OCI-LY7 (cell line): ENCODE measurements around the gene TCTN3. TPM values are rescaled to one million over a fixed set of nuclear protein-coding genes. Genes with fewer than 3 reads are reported as not detected.
"Not testable (repeated sequence)": the region's sequence is repeated elsewhere in the genome, so short reads cannot be mapped to it uniquely, and the experiment has no call there.

Source experiments
- BruUV-seq: library from RNA; stranded (reverse); fragments of 400-500 nt; replicated peaks from 2 replicates; lab custom pipeline; 2021; lab: Mats Ljungman, UMichigan
- CTCF ChIA-PET: fragments of 300-600 bp; sonication (Branson Sonifier 250); formaldehyde crosslinking; loops from one replicate; lab custom pipeline; 2022; ENCODE audit warnings: antibody characterized with exemption; ENCODE audit not compliant: unreplicated experiment; lab: Charles Lee
- POLR2A ChIA-PET: fragments of 300-600 bp; sonication (Branson Sonifier 250); formaldehyde crosslinking; loops from one replicate; lab custom pipeline; 2022; ENCODE audit warnings: antibody characterized with exemption; lab: Charles Lee
- DNase-seq: peaks from one replicate; pipeline ENCODE4 v3.0.0-alpha.2; 2015; ENCODE audit warnings: low spot score
- H2AFZ ChIP-seq: fragments of 200-600 bp; sonication (generic), shearing (Covaris generic); 2 replicates; pipeline ENCODE4 v1.6.1; 2014; ENCODE audit warnings: mild to moderate bottlenecking, antibody characterized with exemption, low read length, moderate library complexity
- H3K27ac ChIP-seq: fragments of 200-600 bp; sonication (generic); 2 replicates; pipeline ENCODE4 v1.5.1; 2014; ENCODE audit warnings: mixed run types, low read depth, mild to moderate bottlenecking, moderate library complexity, low read length, inconsistent platforms; ENCODE audit not compliant: poor library complexity, severe bottlenecking
- H3K36me3 ChIP-seq: fragments of 200-600 bp; sonication (generic); 2 replicates; pipeline ENCODE4 v1.6.1; 2014; ENCODE audit warnings: mild to moderate bottlenecking, antibody characterized with exemption, low read length, moderate library complexity, mixed read lengths; ENCODE audit not compliant: insufficient read depth
- H3K4me1 ChIP-seq: fragments of 200-600 bp; sonication (generic); 2 replicates; pipeline ENCODE4 v1.5.1; 2014; ENCODE audit warnings: mild to moderate bottlenecking, low read length; ENCODE audit not compliant: insufficient read depth, poor library complexity, severe bottlenecking
- H3K4me2 ChIP-seq: fragments of 200-600 bp; sonication (generic); 2 replicates; pipeline ENCODE4 v1.6.1; 2014; ENCODE audit warnings: mild to moderate bottlenecking, low read length
- H3K4me3 ChIP-seq: fragments of 200-600 bp; sonication (generic); 2 replicates; pipeline ENCODE4 v1.5.1; 2014; ENCODE audit warnings: mild to moderate bottlenecking, low read depth, low read length; ENCODE audit not compliant: poor library complexity, severe bottlenecking
- H3K79me2 ChIP-seq: fragments of 200-600 bp; sonication (generic); 2 replicates; pipeline ENCODE4 v1.6.1; 2016; ENCODE audit warnings: low read depth, mild to moderate bottlenecking, low read length, moderate library complexity, mixed read lengths; ENCODE audit not compliant: insufficient read depth
- H3K9me2 ChIP-seq: fragments of 200-600 bp; sonication (generic); 2 replicates; pipeline ENCODE4 v1.6.1; 2016; ENCODE audit warnings: mild to moderate bottlenecking, low read length, mixed read lengths; ENCODE audit not compliant: insufficient read depth
- H3K9me3 ChIP-seq: fragments of 200-600 bp; sonication (generic); 2 replicates; pipeline ENCODE4 v1.6.1; 2014; ENCODE audit warnings: mild to moderate bottlenecking, mixed run types, low read length, mixed read lengths
- H4K20me1 ChIP-seq: fragments of 200-600 bp; sonication (generic); 2 replicates; pipeline ENCODE4 v1.6.1; 2014; ENCODE audit warnings: mild to moderate bottlenecking, antibody characterized with exemption, low read length, moderate library complexity, mixed read lengths; ENCODE audit not compliant: insufficient read depth
- EZH2phosphoT487 ChIP-seq: fragments of 200-600 bp; sonication (generic); IDR thresholded peaks from 2 replicates; pipeline ENCODE4 v1.6.1; 2018; ENCODE audit warnings: low read depth, borderline replicate concordance, mild to moderate bottlenecking, mixed run types, antibody characterized with exemption, low read length, moderate library complexity, mixed read lengths
- intact Hi-C: fragments of 100-400 bp; cut with micrococcal nuclease; formaldehyde crosslinking; loops from one replicate; pipeline ENCODE4 v1.10.0; 2022; ENCODE audit not compliant: unreplicated experiment
- total RNA-seq, 2 experiments: library from RNA; depleted of rRNA in 1 of 2; stranded (reverse); fragments of >200 nt in 1 of 2; shearing (Covaris generic) in 1 of 2; gene quantifications; 2 replicates each; pipeline ENCODE4 v1.2.3, GENCODE V29; 2014 to 2022
- TF ChIP-seq, protein P1 (sequence below): fragments of 200-600 bp; sonication (generic); conservative IDR thresholded peaks from 2 replicates; pipeline ENCODE4 v1.5.1; 2014; ENCODE audit warnings: mild to moderate bottlenecking, antibody characterized with exemption, low read length, moderate library complexity, mixed read lengths

The TCTN3 gene
- total RNA-seq, 2 experiments from 2014 or later: 10.4 to 14.4 TPM

- POLR2A ChIA-PET: interaction anchor here (1.5 kb wide), 1 partner anchor 230 kb away, joined by 4 read pairs; no protein-coding TSS in a partner anchor
- Histone ChIP-seq H3K4me3 (no peak overlapping the region), H3K4me2 (no peak overlapping the region), H2AFZ (no peak overlapping the region), H3K4me1 (peaks cover 10% of the 10 kb centered on the region), H3K9me3 (no peaks in the 10 kb centered on the region), H3K79me2 (no peaks in the 10 kb centered on the region), H3K36me3 (peaks cover 92% of the 10 kb centered on the region), H4K20me1 (no peaks in the 10 kb centered on the region), H3K9me2 (no peaks in the 10 kb centered on the region), H3K27ac (no peak overlapping the region)
- CTCF ChIA-PET: no interaction called here
- DNase-seq: no peak
- no TSS peak for BruUV-seq
- intact Hi-C loops: no loop called here
- TF ChIP-seq, protein P1, sequence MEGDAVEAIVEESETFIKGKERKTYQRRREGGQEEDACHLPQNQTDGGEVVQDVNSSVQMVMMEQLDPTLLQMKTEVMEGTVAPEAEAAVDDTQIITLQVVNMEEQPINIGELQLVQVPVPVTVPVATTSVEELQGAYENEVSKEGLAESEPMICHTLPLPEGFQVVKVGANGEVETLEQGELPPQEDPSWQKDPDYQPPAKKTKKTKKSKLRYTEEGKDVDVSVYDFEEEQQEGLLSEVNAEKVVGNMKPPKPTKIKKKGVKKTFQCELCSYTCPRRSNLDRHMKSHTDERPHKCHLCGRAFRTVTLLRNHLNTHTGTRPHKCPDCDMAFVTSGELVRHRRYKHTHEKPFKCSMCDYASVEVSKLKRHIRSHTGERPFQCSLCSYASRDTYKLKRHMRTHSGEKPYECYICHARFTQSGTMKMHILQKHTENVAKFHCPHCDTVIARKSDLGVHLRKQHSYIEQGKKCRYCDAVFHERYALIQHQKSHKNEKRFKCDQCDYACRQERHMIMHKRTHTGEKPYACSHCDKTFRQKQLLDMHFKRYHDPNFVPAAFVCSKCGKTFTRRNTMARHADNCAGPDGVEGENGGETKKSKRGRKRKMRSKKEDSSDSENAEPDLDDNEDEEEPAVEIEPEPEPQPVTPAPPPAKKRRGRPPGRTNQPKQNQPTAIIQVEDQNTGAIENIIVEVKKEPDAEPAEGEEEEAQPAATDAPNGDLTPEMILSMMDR: no peak
- TF ChIP-seq EZH2phosphoT487: no peak
Measured at GRCh38 chr10:95635319-95635733, 58.4 kb downstream of the TCTN3 start.

- Histone ChIP-seq H3K4me1 (no peaks in the 10 kb centered on the region), H3K4me2 (no peak overlapping the region), H3K9me3 (no peaks in the 10 kb centered on the region), H4K20me1 (no peaks in the 10 kb centered on the region), H3K9me2 (no peaks in the 10 kb centered on the region), H3K27ac (no peak overlapping the region), H3K36me3 (peaks cover 97% of the 10 kb centered on the region), H3K79me2 (no peaks in the 10 kb centered on the region), H3K4me3 (no peak overlapping the region), H2AFZ (no peak overlapping the region)
- CTCF ChIA-PET: no interaction called here
- intact Hi-C loops: no loop called here
- POLR2A ChIA-PET: interaction anchor here (0.6 kb wide), 1 partner anchor 52 kb away, joined by 4 read pairs; no protein-coding TSS in a partner anchor
- no peak for DNase-seq
- TF ChIP-seq, protein P1: no peak
- TF ChIP-seq EZH2phosphoT487: no peak
- no TSS peak for BruUV-seq
Measured at GRCh38 chr10:95628786-95629185, 64.9 kb downstream of the TCTN3 start.

DNA sequence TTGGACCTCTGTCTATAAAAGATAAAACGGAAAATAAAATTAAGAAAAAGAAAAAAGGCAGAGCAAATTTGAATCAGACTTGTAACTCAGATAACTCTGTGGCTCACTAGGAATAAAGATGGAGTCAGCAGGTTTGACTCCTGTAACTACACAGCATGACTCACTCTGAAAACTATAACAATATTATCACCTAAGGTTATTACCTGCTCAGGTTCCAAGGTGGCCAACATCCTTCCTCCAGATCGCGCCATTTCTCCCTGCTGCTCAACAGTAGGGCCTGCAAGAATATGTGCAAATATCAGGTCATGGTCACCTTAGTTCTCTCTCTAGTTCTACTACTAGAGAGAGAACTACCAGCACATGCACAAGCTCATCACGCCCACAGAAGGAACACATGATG, 67.2 kb downstream of the TCTN3 start:
- Histone ChIP-seq H3K36me3 (peaks cover 90% of the 10 kb centered on the region), H3K9me2 (no peaks in the 10 kb centered on the region), H3K4me1 (no peaks in the 10 kb centered on the region), H4K20me1 (no peaks in the 10 kb centered on the region), H3K9me3 (no peaks in the 10 kb centered on the region), H3K4me3 (no peak overlapping the region), H2AFZ (no peak overlapping the region), H3K4me2 (no peak overlapping the region), H3K79me2 (no peaks in the 10 kb centered on the region), H3K27ac (no peak overlapping the region)
- no peak for TF ChIP-seq EZH2phosphoT487
- TF ChIP-seq, protein P1: no peak
- BruUV-seq: no TSS peak
- CTCF ChIA-PET: no interaction called here
- intact Hi-C loops: no loop called here
- no peak for DNase-seq
- POLR2A ChIA-PET: no interaction called here

- H3K36me3 ChIP-seq: peaks cover 82% of the 10 kb centered on the region
- H3K9me2 ChIP-seq, H3K4me1 ChIP-seq, H3K4me3 ChIP-seq, POLR2A ChIA-PET, H3K79me2 ChIP-seq, H3K27ac ChIP-seq, CTCF ChIA-PET, intact Hi-C loops, H3K9me3 ChIP-seq, DNase-seq, H2AFZ ChIP-seq, H3K4me2 ChIP-seq, H4K20me1 ChIP-seq, BruUV-seq: not testable (repeated sequence)
Measured at GRCh38 chr10:95620415-95620814, 73.3 kb downstream of the TCTN3 start.
